K562 (cell line): Measurements from ENCODE around the gene IL5. TPM values are rescaled to one million over a fixed set of nuclear protein-coding genes. Genes with fewer than 3 reads are reported as not detected.

Source experiments
- CC2D1A ChIP-seq: fragments of 450-650 bp; IDR thresholded peaks from 2 replicates; pipeline ENCODE4 v1.6.1; 2017; ENCODE audit warnings: mild to moderate bottlenecking
- CEBPG ChIP-seq, 3 experiments: fragments of 200-800 bp in 1 of 3; sonication (Bioruptor generic) in 1 of 3; sonication (generic) in 1 of 3; formaldehyde crosslinking in 1 of 3; IDR thresholded peaks in 2 of 3; conservative IDR thresholded peaks in 1 of 3; 2 replicates each; pipeline versions ENCODE4 v1.6.1 to v1.8.0; 2016 to 2022; ENCODE audit warnings: missing compliant biosample characterization in 2 of 3, missing genetic modification characterization in 2 of 3, mild to moderate bottlenecking in 1 of 3, missing genetic modification reagents in 1 of 3
- CUX1 ChIP-seq: fragments of 200-800 bp; sonication (Bioruptor generic); IDR thresholded peaks from 2 replicates; pipeline ENCODE4 v1.6.1; 2016; ENCODE audit warnings: missing genetic modification characterization, missing compliant biosample characterization
- MYBL2 ChIP-seq, 2 experiments: fragments of 450-650 bp in 1 of 2; sonication (generic) in 1 of 2; formaldehyde crosslinking in 1 of 2; IDR thresholded peaks; 2 replicates each; pipeline versions ENCODE4 v1.6.1 to v1.8.1; 2017 to 2022; ENCODE audit warnings: borderline replicate concordance in 1 of 2, inconsistent platforms in 1 of 2, low read depth in 1 of 2, mild to moderate bottlenecking in 1 of 2, missing genetic modification reagents in 1 of 2, moderate library complexity in 1 of 2
- POLR2B ChIP-seq: fragments of 450-650 bp; IDR thresholded peaks from 2 replicates; pipeline ENCODE4 v1.6.1; 2018; ENCODE audit warnings: low read depth; ENCODE audit not compliant: partially characterized antibody
- TAF7 ChIP-seq: fragments of 450-650 bp; IDR thresholded peaks from 2 replicates; pipeline ENCODE4 v1.6.1; 2016; ENCODE audit warnings: missing genetic modification characterization, missing compliant biosample characterization
- ZBTB49 ChIP-seq: sonication (generic); formaldehyde crosslinking; IDR thresholded peaks from 2 replicates; pipeline ENCODE4 v1.8.0; 2022; ENCODE audit warnings: missing genetic modification reagents, mild to moderate bottlenecking, borderline replicate concordance
- ZNF263 ChIP-seq: sonication (generic); formaldehyde crosslinking; IDR thresholded peaks from 2 replicates; pipeline ENCODE4 v1.8.0; 2022; ENCODE audit warnings: mild to moderate bottlenecking, missing genetic modification reagents, borderline replicate concordance
- polyA plus RNA-seq, 8 experiments: library from polyadenylated mRNA; depleted of rRNA in 4 of 8; stranded (reverse) in 5 of 8; unstranded in 3 of 8; fragments of >200 nt; fragmentation: Nextera tagmentation in 2 of 8; fragmentation: Illumina TruSeq in 1 of 8; extraction: Ambion mirVana in 2 of 8; extraction: Trizol in 1 of 8; gene quantifications; 2 replicates each; pipeline versions ENCODE4 v1.2.1 to v1.2.3, GENCODE V29; 2011 to 2014; ENCODE audit warnings: inconsistent platforms in 1 of 8, missing spikeins in 1 of 8
- total RNA-seq, 7 experiments: library from RNA; depleted of rRNA in 6 of 7; stranded (reverse); fragments of >200 nt in 6 of 7; fragmentation: Illumina TruSeq in 2 of 7; extraction: Trizol in 2 of 7; gene quantifications; 2 replicates each; pipeline versions ENCODE4 v1.2.1 to v1.2.3, GENCODE V29; 2011 to 2021; ENCODE audit warnings: low replicate concordance in 1 of 7

IL5 gene
- total and polyA plus RNA-seq, 9 of the 15 experiments (the other 6 are each of a cell fraction or from before 2014, with no cell fraction given), result 0.44 TPM; not detected in 8

- TF ChIP-seq CUX1 (CRISPR knock-in tag), result 0 out of 2 replicates have a peak, but pooled peaks have one; percentile 63
- TF ChIP-seq MYBL2 (IDR thresholded peaks at IDR 0.05; ENCODE audit: low read depth), result peak; percentile 76
- TF ChIP-seq MYBL2 (CRISPR knock-in tag; IDR thresholded peaks at IDR 0.05; ENCODE audit: borderline replicate concordance), result no peak
- peak; percentile 65; the same call in 1 of the 2 replicates for TF ChIP-seq CC2D1A
- peak; percentile 88 for TF ChIP-seq POLR2B
- no peak for TF ChIP-seq ZNF263 (CRISPR knock-in tag)
- TF ChIP-seq CEBPG (CRISPR knock-in tag; IDR thresholded peaks at IDR 0.05), result no peak
- peak; percentile 16 to 24; a peak in 1 of 4 replicates for TF ChIP-seq CEBPG (tag; conservative IDR thresholded peaks at IDR 0.05 in 1 of 2, IDR thresholded peaks at IDR 0.05 in 1 of 2)
- no peak for TF ChIP-seq ZBTB49 (CRISPR knock-in tag)
- TF ChIP-seq TAF7 (tag), result 0 out of 2 replicates have a peak, but pooled peaks have one; percentile 7
Measured at GRCh38 chr5:132556153-132556762, 12.9 kb upstream of the IL5 start (continued).
